Peyer's patch (tissue), 4 donors: Measurements from ENCODE around the gene REX1BD. TPM values are rescaled to one million over a fixed set of nuclear protein-coding genes. Genes with fewer than 3 reads are reported as not detected.
A peak's percentile ranks its signal among the peaks of the same experiment; 100 is the strongest.

Source experiments
- DNase-seq, 3 donors: peaks; one replicate each; pipeline ENCODE4 v3.0.0-alpha.2; 2017 to 2019
- H3K27ac ChIP-seq, 4 donors: fragments of 200-600 bp; sonication (generic); one replicate each; pipeline ENCODE4 v1.5.1; 2016 to 2019
- H3K27me3 ChIP-seq, 2 donors: fragments of 200-600 bp; sonication (generic); one replicate each; pipeline ENCODE4 v1.5.1; 2019
- H3K36me3 ChIP-seq, 3 donors: fragments of 200-600 bp; sonication (generic); one replicate each; pipeline ENCODE4 v1.5.1; 2016 to 2019
- H3K4me1 ChIP-seq, 4 donors: fragments of 200-600 bp; sonication (generic); one replicate each; pipeline ENCODE4 v1.5.1; 2016 to 2019
- H3K4me3 ChIP-seq, 4 donors: fragments of 200-600 bp; sonication (generic); 1 replicate in 3 of 4; 2 replicates in 1 of 4; pipeline ENCODE4 v1.5.1; 2016 to 2019; ENCODE audit warnings: mild to moderate bottlenecking in 1 of 4
- H3K9me3 ChIP-seq, 4 donors: fragments of 200-600 bp; sonication (generic); one replicate each; pipeline ENCODE4 v1.5.1; 2016 to 2019; ENCODE audit warnings: mild to moderate bottlenecking in 1 of 4
- CTCF ChIP-seq, 6 experiments: fragments of 450-650 bp in 4 of 6; fragments of 200-600 bp in 2 of 6; sonication (generic) in 1 of 6; IDR thresholded peaks; one replicate each; pipeline ENCODE4 v1.5.1; 2017 to 2019; ENCODE audit warnings: antibody characterized with exemption in 6 of 6, mild to moderate bottlenecking in 3 of 6, moderate library complexity in 1 of 6
- POLR2A ChIP-seq, 2 donors: fragments of 450-650 bp; IDR thresholded peaks; one replicate each; pipeline ENCODE4 v1.5.1; 2017; ENCODE audit warnings: antibody characterized with exemption in 2 of 2, mild to moderate bottlenecking in 2 of 2, moderate library complexity in 2 of 2
- total RNA-seq, 4 donors: library from RNA; depleted of rRNA; stranded (reverse); fragments of >200 nt; gene quantifications; one replicate each; pipeline ENCODE4 v1.1.0, GENCODE V29; 2016

The REX1BD gene
- total RNA-seq, 4 donors from 2014 or later: 68.1 to 76.3 (median 72.2) TPM

GRCh38 chr19:18606281-18607225, 18.0 kb downstream of the REX1BD start, which contains the start of gene CRLF1:
Gene CRLF1 (minus strand): TSS chr19:18606799. CDS start chr19:18606656, 143 bp downstream.
- H3K9me3 ChIP-seq: no peaks in the 10 kb centered on the region
- no peak for TF ChIP-seq CTCF (IDR thresholded peaks at IDR 0.05)
- TF ChIP-seq POLR2A (IDR thresholded peaks at IDR 0.05): no peak
- H3K4me1 ChIP-seq: peaks cover 0 to 46% (median 12%) of the 10 kb centered on the region in 4 donors
- peaks cover 0 to 69% of the 10 kb centered on the region in 2 donors for H3K27me3 ChIP-seq
- H3K36me3 ChIP-seq: no peaks in the 10 kb centered on the region
- DNase-seq: no peak
- no peak within 1 kb of the TSS for H3K27ac ChIP-seq
- peak within 1 kb of the TSS in 2 of 4 donors; percentile 15 to 18 for H3K4me3 ChIP-seq

GRCh38 chr19:18607226-18608101, 18.9 kb downstream of the REX1BD start:
- Histone ChIP-seq H3K36me3 (no peaks in the 10 kb centered on the region), H3K4me3 (peak overlapping the region in 1 of 4 donors; percentile 18), H3K4me1 (peaks cover 0 to 55% (median 20%) of the 10 kb centered on the region in 4 donors), H3K27me3 (peaks cover 0 to 78% of the 10 kb centered on the region in 2 donors), H3K9me3 (no peaks in the 10 kb centered on the region), H3K27ac (no peak overlapping the region)
- DNase-seq: no peak
- TF ChIP-seq CTCF (IDR thresholded peaks at IDR 0.05) (no peak), POLR2A (IDR thresholded peaks at IDR 0.05) (no peak)

GRCh38 chr19:18608102-18608804, 19.7 kb downstream of the REX1BD start:
- H3K36me3 ChIP-seq: no peaks in the 10 kb centered on the region
- no peaks in the 10 kb centered on the region for H3K9me3 ChIP-seq
- DNase-seq: no peak
- H3K4me1 ChIP-seq: peaks cover 0 to 62% (median 26%) of the 10 kb centered on the region in 4 donors
- H3K4me3 ChIP-seq: no peak overlapping the region
- TF ChIP-seq POLR2A (IDR thresholded peaks at IDR 0.05) (no peak), CTCF (IDR thresholded peaks at IDR 0.05) (no peak)
- peaks cover 0 to 85% of the 10 kb centered on the region in 2 donors for H3K27me3 ChIP-seq
- H3K27ac ChIP-seq: no peak overlapping the region

GRCh38 chr19:18608805-18609716, 20.5 kb downstream of the REX1BD start:
- H3K9me3 ChIP-seq: no peaks in the 10 kb centered on the region
- no peak for TF ChIP-seq CTCF (IDR thresholded peaks at IDR 0.05)
- TF ChIP-seq POLR2A (IDR thresholded peaks at IDR 0.05): no peak
- H3K36me3 ChIP-seq: no peaks in the 10 kb centered on the region
- no peak overlapping the region for H3K4me3 ChIP-seq
- no peak for DNase-seq
- H3K4me1 ChIP-seq: peaks cover 0 to 55% (median 26%) of the 10 kb centered on the region in 4 donors
- H3K27ac ChIP-seq: no peak overlapping the region
- peaks cover 0 to 85% of the 10 kb centered on the region in 2 donors for H3K27me3 ChIP-seq
